ENCODE results near the gene DNAJC22. TPM values are rescaled to one million over a fixed set of nuclear protein-coding genes. Genes with fewer than 3 reads are reported as not detected.

Gene DNAJC22
- total and polyA plus RNA-seq, 9 of the 15 experiments (the other 6 are each of a cell fraction or from before 2014, with no cell fraction given), result 0.10 to 1.2 (median 0.47) TPM

- TF ChIP-seq ZBTB11 (CRISPR knock-in tag; IDR thresholded peaks at IDR 0.05) (0 out of 6 replicates have a peak, but pooled peaks of 1 of the 3 experiments have one; percentile 37), ZSCAN32 (CRISPR knock-in tag; IDR thresholded peaks at IDR 0.05) (no peak), HCFC1 (IDR thresholded peaks at IDR 0.05; ENCODE audit: low read depth, low read length) (no peak), MAFF (IDR thresholded peaks at IDR 0.05; ENCODE audit: low read length) (no peak), KDM1A (IDR thresholded peaks at IDR 0.05) (no peak), ZNF717 (CRISPR knock-in tag; IDR thresholded peaks at IDR 0.05) (no peak), E2F3 (CRISPR knock-in tag; IDR thresholded peaks at IDR 0.05) (no peak), HNRNPH1 (optimal IDR thresholded peaks at IDR 0.05; ENCODE audit: low read depth, low read length) (no peak), MECOM (CRISPR knock-in tag; IDR thresholded peaks at IDR 0.05) (no peak), CREB5 (CRISPR knock-in tag; IDR thresholded peaks at IDR 0.05) (no peak), SMAD4 (CRISPR knock-in tag; conservative IDR thresholded peaks at IDR 0.05) (no peak), CREB3 (tag; conservative IDR thresholded peaks at IDR 0.05; ENCODE audit: low read depth) (no peak), CGGBP1 (CRISPR knock-in tag; IDR thresholded peaks at IDR 0.05) (no peak), SMARCA4 (IDR thresholded peaks at IDR 0.05) (peak; percentile 46; the same call in 1 of the 2 replicates), ARID1B (IDR thresholded peaks at IDR 0.05) (no peak), DDX20 (tag; IDR thresholded peaks at IDR 0.05; ENCODE audit: low read depth) (no peak)
- TF ChIP-seq, protein P1, sequence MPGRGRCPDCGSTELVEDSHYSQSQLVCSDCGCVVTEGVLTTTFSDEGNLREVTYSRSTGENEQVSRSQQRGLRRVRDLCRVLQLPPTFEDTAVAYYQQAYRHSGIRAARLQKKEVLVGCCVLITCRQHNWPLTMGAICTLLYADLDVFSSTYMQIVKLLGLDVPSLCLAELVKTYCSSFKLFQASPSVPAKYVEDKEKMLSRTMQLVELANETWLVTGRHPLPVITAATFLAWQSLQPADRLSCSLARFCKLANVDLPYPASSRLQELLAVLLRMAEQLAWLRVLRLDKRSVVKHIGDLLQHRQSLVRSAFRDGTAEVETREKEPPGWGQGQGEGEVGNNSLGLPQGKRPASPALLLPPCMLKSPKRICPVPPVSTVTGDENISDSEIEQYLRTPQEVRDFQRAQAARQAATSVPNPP (IDR thresholded peaks at IDR 0.05; ENCODE audit: borderline replicate concordance, insufficient read depth, insufficient read length), result no peak
- TF ChIP-seq, protein P2, sequence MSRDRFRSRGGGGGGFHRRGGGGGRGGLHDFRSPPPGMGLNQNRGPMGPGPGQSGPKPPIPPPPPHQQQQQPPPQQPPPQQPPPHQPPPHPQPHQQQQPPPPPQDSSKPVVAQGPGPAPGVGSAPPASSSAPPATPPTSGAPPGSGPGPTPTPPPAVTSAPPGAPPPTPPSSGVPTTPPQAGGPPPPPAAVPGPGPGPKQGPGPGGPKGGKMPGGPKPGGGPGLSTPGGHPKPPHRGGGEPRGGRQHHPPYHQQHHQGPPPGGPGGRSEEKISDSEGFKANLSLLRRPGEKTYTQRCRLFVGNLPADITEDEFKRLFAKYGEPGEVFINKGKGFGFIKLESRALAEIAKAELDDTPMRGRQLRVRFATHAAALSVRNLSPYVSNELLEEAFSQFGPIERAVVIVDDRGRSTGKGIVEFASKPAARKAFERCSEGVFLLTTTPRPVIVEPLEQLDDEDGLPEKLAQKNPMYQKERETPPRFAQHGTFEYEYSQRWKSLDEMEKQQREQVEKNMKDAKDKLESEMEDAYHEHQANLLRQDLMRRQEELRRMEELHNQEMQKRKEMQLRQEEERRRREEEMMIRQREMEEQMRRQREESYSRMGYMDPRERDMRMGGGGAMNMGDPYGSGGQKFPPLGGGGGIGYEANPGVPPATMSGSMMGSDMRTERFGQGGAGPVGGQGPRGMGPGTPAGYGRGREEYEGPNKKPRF (IDR thresholded peaks at IDR 0.05; ENCODE audit: low read depth, low read length), result no peak
These were observed 40.8 kb upstream of the DNAJC22 start (continued) for GRCh38 chr12:49305762-49306510.
